ENCODE results near the gene BCCIP.

GRCh38 chr10:125840955-125841354 is 17.6 kb downstream of the BCCIP start:
- TF ChIP-seq ESRRG (CRISPR knock-in tag; IDR thresholded peaks at IDR 0.05) (no peak), PATZ1 (CRISPR knock-in tag; IDR thresholded peaks at IDR 0.05; ENCODE audit: borderline replicate concordance) (no peak), ZFP3 (CRISPR knock-in tag; IDR thresholded peaks at IDR 0.05) (no peak), TCF4 (CRISPR knock-in tag; IDR thresholded peaks at IDR 0.05; ENCODE audit: borderline replicate concordance) (no peak), CSDC2 (CRISPR knock-in tag; IDR thresholded peaks at IDR 0.05) (no peak)

Measured in SK-N-SH treated with all-trans-retinoic acid at 6 μM for 48 hours (cell line).